Stimulated activated CD4-positive, alpha-beta T cell treated with anti-CD3 and anti-CD28 coated beads, TNF-alpha, amount 100 ng/mL, for 1 hour (primary cell): Measurements from ENCODE around the gene ARID1A.
A peak's percentile ranks its signal among the peaks of the same experiment; 100 is the strongest.
"Not testable (repeated sequence)": the region's sequence is repeated elsewhere in the genome, so short reads cannot be mapped to it uniquely, and the experiment has no call there.

Source experiments
- DNase-seq, 3 donors: peaks; one replicate each; pipeline ENCODE4 v3.0.0-alpha.2; 2020; ENCODE audit warnings: low read depth in 3 of 3, low spot score in 1 of 3

ARID1A gene

DNA sequence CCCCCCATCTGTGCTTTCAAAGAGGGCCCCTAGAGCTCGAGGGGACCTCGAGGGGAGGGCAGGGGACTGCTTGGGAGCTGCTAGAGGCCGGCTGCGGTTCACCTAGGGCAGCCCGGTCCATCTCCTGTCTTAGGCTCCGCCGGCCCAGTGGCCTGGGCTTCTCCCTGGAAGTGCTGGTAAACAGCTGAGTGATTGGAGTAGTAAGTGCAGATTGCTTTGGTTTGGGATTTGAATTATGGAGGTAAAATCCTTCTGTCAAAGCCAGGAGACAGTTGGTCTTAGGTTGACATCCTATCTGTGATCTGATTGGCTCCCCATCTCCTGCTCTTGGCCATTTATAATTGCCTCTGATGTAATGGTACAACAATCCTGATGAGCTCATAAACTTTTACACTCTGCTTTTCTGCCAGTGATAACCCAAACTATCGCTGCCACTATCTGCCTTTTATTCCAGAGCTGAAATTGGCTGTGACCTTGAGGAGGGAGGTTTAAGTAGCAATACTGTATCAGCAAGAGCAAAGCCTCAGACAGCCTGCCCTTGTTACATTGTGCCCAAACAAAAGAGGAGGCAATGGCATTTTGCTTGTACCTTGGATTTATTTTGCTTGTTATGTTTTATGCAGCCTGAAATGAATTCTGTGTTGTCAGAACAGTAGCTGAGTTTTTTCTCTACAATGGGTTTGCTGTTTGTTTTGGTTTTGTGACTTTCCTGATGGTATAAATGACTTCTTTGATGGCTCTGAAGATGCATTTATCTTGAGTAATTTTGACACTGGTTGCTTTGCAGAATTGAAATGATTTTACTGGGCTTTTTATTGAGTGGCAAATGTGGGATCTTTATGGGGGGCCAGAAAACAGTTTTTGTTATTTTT, 2.4 kb downstream of the ARID1A start:
- DNase-seq, result no peak

DNA sequence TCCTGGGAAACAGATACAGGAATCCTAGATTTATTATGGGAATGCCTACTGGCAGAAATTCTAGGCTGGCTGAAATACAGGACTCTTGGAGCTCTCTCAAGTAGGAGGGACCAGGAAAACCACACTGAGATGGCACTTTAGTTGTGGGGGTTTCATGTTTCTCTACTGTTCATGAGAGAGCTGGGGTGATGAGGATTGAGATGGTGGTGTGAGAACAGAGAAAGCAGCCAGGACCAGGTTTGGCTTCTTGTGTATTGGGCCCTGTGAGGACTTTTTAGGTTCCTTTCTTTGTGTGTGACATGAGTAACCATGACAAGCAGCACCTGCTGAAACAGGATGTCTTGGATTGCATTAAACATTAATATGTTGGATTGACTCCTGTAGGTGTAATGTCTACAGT, 4.9 kb downstream of the ARID1A start:
- DNase-seq, result no peak

DNA sequence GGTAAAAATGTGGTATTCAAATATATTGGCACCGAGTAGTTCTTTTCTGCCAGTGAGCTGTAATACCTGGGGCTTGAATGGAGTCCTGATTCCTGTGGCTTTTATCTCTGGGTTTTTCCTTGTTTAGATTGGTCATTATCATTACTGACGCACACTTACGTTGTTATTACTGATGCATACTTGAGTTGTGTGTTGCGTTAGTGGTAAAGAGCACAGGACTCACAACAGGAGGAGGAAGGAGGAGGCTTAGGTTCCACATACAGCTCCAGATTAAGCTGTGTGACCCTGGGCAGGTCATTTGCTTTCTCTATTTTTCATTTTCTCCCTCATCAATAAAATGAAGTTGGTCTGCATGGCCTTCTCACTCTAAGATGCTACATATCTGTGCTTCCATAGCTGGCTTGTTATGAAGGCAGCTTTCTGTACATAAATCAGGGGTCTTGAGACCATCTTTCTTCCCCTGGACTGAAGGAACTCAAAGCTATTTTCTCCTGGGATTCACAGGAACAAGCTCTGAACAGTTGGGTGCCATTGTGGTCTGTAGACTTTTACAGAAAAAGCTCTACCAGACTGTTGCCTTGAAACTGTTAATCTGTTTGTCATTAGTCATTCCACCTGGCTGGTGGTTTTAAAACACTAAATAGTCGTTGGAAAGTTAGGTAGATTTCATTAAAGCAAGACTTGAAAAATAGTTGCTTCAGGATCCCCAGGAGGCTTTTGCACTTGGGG, 5.6 kb downstream of the ARID1A start:
- no peak for DNase-seq

DNA sequence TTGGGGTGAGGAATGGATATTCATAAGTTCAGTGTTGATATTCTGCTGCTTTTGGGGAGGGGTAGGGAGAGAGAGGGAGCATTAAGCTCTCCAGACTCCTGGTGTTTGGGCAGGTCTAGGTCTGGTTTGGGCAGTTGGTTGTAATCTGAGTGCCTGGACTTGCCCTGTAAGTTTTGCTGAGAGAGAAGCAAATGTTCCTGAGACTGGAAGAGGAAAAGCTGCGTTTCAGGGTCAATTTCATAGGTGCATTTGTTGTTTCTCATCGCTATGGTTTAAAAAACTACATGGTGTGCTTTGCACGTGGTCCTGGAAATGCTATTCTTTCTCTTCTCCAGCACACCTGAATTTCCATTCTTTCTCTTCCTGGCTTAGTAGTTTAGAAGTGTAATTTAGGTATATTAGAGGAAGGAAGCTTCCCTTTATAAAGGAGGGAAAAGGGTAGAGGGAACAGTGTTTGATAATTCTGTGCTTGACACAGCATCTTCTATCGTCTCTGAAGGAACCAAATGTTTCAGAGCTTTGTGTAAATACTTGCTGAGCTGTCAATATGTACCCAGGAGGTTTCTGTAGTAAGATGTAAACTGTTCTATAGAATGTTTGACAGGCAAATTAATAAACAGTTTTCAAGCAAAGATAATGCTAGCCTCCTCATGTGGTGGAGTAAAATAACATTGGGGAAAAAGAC, 6.3 kb downstream of the ARID1A start:
- DNase-seq, result no peak

DNA sequence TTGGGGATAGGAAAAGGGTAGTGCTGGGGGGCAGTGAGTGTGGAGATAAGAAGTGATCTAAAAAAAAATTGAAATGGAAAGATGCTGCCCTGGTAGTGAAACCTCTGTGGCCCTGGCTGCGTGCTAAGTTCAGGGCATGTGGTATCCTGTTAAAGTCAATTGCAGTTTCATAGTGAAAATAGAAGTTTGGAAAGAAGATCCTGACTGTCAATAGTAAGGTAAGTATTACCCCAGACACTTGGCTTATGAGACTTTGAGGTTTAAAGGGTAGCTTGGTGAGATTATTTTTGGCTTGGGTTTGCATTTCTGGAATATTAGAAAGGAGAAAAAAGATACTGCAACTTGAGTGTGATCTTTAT, 6.8 kb downstream of the ARID1A start:
- DNase-seq, result no peak

DNA sequence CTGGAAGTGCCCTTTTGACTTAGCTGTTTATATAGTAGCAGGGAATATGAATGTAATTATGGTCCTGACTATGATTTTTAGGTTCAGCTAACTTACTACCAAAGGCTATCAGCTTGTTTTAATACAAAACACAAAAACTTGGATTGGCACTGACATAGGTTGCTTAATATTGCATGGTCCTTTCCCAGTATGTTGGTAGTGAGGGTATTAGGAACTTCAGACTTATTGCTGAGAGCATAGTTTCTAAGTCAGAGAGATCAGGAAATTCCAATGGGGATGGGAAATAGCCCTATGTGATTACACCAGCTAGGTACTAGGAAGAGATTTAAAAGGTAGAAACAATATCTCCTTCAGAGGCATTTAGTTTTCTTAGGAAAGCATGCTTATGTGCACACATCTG, 7.7 kb downstream of the ARID1A start:
- no peak for DNase-seq

DNA sequence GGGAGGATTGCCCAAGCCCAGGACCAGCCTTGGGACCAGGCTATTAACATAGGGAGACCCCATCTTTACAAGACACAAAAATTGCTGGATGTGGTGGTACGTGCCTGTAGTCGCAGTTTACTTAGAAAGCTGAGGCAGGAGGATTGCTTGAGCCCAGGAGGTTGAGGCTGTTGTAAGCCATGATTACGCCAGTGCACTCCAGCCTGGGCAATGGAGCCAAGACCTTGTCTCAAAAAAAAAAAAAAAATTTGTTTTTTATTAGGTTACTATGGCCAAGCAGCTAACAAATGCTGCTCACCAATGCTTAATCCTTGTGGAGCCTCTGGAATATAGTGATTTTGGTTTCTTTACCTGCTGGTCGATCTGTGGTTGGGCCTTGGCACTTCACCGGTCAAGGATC, 8.8 kb downstream of the ARID1A start:
- no peak for DNase-seq

DNA sequence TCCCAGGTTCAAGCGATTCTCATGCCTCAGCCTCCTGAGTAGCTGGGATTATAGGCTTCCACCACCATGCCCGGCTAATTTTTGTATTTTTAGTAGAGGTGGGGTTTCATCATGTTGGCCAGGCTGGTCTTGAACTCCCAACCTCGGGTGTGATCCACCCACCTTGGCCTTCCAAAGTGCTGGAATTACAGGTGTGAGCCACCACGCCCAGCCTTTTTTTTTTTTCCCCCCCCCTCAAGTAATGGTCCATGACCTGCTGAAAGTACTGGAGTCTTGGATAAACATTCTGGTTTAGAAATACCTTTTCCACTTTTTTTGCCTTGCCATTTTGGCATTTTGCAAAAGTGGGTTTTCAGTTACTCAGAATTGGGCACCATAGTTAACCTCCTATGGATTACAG, 9.4 kb downstream of the ARID1A start:
- DNase-seq, result not testable (repeated sequence)

DNA sequence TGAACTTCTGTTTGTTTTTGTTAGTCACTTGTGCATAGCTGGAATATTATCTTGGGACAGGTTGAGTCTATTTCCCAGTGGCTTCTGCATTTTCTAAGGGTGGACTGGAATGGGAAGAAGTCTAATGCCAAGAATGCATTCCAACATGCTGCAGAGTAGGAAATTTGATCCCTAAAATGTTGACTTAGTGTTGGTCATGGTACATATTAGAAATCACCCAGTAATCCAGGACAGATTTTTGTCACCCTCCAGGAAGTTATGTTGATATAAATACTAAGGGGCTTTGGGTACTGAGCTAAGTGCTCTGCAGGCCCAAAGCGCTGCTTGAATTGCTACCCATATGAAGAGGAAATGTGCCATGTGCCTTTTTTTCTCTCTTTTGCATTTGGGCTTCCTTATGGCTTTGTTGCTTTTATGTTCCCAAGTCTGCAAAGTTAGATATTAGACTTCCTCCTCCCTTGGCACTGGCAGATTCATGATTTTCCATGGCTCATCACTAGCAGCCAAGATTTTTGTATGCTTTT, 10.0 kb downstream of the ARID1A start:
- no peak for DNase-seq

DNA sequence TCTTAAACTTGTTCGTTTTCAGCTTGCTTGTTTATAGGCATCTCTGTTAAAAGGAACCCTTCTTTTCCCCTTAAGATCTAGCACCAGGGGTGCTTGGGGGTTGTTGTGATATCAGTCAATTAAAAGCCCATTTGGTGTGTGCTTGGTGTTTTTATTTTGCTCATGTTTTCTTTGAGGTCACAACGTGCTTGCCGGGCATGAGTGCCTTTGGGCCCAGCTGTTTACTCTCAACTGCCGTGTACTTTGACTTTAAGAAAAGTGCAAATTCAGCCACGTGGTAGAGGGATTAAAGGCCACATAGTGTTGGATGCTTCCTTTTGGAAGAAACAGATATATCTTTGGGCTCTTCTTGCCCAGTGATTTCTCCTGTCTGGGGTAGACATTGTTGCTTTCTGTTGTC, 10.5 kb downstream of the ARID1A start:
- no peak for DNase-seq

DNA sequence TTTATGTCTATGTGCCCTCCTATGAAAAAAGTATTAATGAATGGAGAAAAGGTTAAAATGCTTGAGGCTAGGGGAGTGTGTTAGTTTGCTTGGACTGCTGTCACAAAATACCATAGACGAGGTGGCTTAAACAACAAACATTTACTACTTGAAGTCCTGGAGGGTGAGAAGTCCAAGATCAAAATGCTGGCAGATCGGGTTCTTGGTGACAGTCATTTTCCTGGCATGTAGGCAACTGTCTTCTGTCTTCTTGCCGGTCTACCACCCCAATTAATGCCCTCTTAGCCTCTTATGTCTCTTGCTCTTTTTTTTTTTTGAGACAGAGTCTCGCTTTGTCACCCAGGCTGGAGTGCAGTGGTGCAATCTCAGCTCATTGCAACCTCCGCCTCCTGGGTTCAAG, 15.0 kb downstream of the ARID1A start:
- DNase-seq, result no peak

DNA sequence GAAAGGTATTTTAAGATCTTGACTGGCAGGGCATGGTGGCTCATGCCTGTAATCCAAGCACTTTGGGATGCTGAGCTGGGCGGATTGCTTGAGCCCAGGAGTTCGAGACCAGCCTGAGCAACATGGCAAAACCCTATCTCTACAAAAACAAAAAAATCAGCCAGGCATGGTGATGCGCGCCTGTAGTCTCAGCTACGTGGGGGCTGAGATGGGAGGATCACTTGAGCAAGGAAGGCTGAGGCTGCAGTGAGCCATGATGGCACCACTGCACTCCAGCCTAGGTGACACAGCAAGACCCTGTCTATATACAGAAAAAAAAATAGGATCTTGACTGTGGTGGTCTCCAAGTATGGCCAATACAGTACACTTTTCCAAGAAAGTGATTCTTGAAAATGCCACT, 16.0 kb downstream of the ARID1A start:
- DNase-seq, result no peak

DNA sequence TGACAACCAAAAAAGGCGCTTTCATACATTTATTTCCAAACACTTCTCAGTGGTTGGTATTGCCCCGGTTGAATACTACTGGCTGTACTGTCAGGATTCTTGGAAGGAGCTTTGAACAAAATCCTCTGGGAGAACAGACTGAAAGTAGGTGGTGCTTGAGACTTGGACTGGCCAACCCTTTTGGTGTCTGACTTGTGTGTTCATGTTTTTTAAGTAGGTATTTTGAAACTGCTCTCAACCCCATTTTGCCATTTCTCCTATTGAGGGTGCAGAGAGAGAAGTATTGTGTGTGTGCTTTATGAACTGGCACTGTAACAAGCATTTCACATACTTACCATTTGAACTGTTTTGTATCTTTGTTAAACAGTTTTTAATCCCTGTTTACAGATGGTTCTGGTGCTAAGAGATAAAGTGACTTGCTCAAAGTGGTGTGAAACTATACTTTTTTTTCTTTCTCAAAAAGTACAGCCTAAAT, 21.2 kb downstream of the ARID1A start:
- DNase-seq, result no peak

DNA sequence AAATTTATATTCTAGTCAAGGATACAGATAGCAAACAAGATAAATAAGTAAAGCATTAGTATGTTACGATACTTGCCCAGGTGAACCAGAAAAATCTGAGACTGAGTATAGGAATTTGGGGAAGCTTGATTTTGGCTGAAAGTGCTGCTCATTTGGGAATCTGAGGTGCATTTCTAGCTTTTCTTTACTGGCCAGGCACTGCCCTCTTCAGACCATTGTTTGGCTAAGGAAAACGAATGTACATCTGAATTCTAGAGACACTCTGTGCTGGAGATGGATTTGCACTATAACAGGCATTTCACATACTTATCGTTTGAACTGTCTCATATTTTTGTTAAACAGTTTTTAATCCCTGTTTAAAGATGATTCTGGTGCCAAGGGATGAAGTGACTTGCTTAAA, 23.4 kb downstream of the ARID1A start:
- no peak for DNase-seq

DNA sequence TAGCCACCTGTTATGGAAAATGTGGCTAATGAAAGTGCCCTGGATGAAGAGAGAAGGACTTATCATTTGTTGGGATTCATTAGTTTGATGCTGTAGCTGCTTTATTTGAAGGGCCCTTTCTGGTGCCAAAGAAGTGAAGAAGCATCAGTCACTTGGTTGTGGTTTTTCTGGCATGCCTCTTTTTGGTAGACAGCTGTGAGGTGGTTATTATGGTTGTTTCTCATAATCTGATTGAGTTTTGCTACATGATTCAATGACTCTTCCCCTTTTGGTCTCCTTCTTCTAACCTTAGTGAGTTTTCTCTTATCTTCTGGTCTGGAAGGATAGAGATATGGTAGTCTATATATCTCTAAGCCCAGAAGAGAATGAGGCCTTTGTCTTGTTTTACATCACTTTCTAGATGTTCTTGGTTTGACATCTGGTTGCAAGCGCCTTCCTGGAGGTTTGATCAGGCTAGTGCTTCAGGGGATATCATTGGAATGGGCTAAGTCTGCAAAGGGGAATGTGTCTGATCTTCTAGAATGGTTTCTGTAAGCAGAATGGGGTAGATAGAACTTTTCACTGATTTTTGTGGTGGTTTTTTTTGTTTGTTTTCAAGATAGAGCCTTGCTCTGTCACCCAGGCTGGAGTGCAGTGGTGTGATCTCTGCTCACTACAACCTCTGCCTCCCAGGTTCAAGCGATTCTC, 26.0 kb downstream of the ARID1A start:
- DNase-seq, result no peak

DNA sequence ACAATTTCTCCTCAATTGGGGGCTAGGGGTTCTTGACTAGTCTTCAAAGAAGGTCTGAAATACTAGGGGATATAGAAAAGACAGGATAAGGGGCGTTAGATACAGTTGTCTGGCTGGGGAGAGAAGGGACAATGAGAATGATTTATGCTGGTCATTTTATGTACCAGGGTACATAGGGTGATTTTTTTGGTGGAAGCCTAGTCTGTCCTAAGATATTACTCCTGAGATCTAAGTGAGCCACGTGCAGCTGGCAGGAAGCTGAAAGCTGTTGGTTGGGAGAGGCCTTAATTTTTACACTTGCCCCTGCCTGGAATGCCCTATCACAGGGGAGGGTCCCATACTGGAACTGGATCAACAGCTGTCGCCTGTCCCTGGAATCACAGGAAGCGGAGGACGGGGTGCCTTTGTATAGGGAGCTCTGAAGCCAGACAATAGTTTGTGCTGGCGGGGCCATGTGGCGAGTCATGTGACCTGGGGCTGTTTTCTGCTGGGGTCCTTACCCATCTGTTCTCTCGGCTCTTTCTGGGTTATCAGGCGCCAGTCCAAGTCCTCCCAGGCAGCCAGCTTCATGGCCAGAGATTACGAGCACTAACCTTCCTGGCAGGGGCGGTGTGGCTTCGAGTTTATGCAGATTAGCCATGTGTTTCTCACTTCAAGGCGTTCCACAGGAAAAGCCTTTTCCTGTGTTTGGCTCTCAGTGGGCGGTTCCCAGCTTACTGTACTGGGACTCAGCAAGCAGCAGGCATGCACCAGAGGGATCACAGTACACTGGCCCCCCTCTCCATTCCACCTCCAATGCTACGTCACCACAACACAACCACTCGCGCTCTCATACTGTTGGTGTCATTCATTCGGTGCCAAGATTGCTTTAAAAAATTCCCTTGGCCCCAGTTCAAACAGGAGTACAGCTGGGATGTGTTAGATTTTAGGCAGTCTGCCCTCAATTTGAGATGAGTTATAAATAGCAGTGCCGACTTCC, 27.5 kb downstream of the ARID1A start:
- DNase-seq, result peak in 1 of 3 donors; percentile 13

DNA sequence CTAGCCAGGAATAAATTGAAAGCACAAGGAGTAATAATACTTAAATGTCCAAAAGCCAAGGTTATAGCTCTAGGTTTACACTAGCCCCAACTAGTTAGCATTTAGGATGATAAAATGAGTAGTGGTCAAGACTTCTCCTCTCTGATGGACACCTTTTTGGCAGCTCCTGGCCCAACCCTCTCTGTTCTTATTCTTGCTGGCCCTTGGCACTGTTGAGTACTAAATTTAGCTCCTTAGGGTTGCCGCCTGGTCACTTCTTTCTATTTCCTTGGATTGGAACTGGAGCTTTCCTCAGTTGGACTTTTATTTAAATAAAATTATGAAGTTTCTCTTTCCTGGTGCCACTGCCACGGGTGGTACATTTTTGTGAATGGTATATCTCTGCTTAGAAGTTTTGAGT, 28.3 kb downstream of the ARID1A start:
- DNase-seq, result no peak

DNA sequence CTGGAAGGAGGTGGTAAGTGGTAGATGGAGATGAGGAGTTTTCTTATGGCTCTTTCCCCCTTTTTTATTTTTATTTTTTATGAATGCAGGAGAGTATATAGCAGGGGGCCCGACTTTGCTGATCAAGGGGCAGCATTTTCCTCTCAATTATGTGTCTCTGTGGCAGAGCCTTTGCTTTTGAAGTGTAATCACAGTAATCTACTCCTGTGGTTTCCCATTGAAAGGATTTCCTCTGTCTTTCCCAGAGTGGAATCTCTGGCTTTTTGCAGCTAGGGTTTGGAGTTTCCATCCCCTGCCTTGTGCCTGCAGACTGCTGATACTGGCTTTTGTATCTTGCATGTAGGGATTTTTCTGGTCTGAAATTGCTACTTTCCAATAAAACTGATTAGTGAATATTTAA, 29.1 kb downstream of the ARID1A start:
- no peak for DNase-seq

DNA sequence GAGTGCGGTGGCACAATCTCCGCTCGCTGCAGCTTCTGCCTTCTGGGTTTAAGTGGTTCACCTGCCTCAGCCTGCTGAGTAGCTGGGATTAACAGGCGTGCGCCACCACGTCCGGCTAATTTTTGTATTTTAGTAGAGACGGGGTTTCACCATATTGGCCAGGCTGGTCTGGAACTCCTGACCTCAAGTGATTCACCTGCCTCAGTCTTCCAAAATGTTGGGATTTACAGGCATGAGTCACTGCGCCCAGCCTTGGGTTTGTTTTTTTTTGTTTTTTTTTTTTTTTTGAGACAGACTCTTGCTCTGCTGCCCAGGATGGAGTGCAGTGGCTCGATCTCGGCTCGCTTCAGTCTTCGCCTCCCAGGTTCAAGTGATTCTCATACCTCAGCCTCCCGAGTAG, 30.1 kb downstream of the ARID1A start:
- not testable (repeated sequence) for DNase-seq

DNA sequence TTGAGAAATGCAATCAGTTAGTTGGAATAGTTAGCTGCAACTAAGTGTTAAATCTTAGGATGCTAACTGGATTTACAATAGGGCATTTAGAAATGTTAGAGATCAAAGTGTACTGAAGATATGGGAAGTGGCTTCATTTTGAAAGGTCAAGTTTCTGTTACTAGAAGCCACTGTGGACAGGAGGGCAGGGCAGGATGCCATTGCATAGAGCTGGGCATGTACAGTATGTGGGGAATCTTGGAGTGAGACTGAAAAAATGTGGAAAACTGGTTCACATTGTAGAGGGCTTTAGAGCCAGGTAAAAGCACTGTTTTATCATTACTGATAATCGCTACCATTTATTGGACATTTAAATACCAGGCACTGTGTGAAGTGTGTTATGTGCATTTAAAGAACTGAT, 31.0 kb downstream of the ARID1A start:
- DNase-seq, result no peak
